Central memory CD8-positive, alpha-beta T cell (primary cell): Measurements from ENCODE around the gene ATN1.

Experiments
- ATAC-seq: fragments of 150-1000 bp; cut with Tn5 transposase; replicated peaks from 2 replicates; pipeline ENCODE4 v1.10.0; 2022; ENCODE audit warnings: mild to moderate bottlenecking, moderate FRiP score, moderate number of reproducible peaks; ENCODE audit not compliant: poor library complexity, severe bottlenecking; ENCODE audit errors: extremely low read depth
- DNase-seq, 2 donors: peaks; one replicate each; pipeline ENCODE4 v3.0.0; 2021; ENCODE audit warnings: low spot score in 2 of 2
- H3K27ac Mint-ChIP-seq: one replicate; pipeline ENCODE4 v1.8.0; 2022; ENCODE audit warnings: low read depth, mild to moderate bottlenecking, moderate library complexity, mixed read lengths
- H3K27me3 Mint-ChIP-seq: one replicate; pipeline ENCODE4 v1.8.0; 2022; ENCODE audit warnings: mixed read lengths
- H3K36me3 Mint-ChIP-seq: one replicate; pipeline ENCODE4 v1.8.0; 2022; ENCODE audit warnings: mild to moderate bottlenecking, moderate library complexity, mixed read lengths; ENCODE audit not compliant: insufficient read depth
- H3K4me1 Mint-ChIP-seq: one replicate; pipeline ENCODE4 v1.8.0; 2022; ENCODE audit warnings: mixed read lengths
- H3K4me3 Mint-ChIP-seq: one replicate; pipeline ENCODE4 v1.8.0; 2022; ENCODE audit warnings: mild to moderate bottlenecking, moderate library complexity, mixed read lengths
- H3K9me3 Mint-ChIP-seq: one replicate; pipeline ENCODE4 v1.8.0; 2022; ENCODE audit warnings: mixed read lengths

Gene ATN1

GRCh38 chr12:6923851-6924250, 3.9 kb upstream of the ATN1 start:
- no peaks in the 10 kb centered on the region for H3K9me3 Mint-ChIP-seq
- H3K27ac Mint-ChIP-seq = no peak overlapping the region
- H3K4me3 Mint-ChIP-seq = peak overlapping the region; percentile 58
- no peaks in the 10 kb centered on the region for H3K27me3 Mint-ChIP-seq
- peaks cover 28% of the 10 kb centered on the region for H3K4me1 Mint-ChIP-seq
- ATAC-seq (no peak), DNase-seq (no peak)
- peaks cover 30% of the 10 kb centered on the region for H3K36me3 Mint-ChIP-seq

- no peaks in the 10 kb centered on the region for H3K27me3 Mint-ChIP-seq
- DNase-seq = no peak
- peaks cover 41% of the 10 kb centered on the region for H3K4me1 Mint-ChIP-seq
- H3K4me3 Mint-ChIP-seq = peak overlapping the region; percentile 58
- peaks cover 21% of the 10 kb centered on the region for H3K36me3 Mint-ChIP-seq
- peak overlapping the region; percentile 12 for H3K27ac Mint-ChIP-seq
- no peak for ATAC-seq
- no peaks in the 10 kb centered on the region for H3K9me3 Mint-ChIP-seq
Measured at GRCh38 chr12:6925239-6925539, 2.6 kb upstream of the ATN1 start.

- no peak for DNase-seq
- Mint-ChIP-seq H3K27me3 (no peaks in the 10 kb centered on the region), H3K4me1 (peaks cover 45% of the 10 kb centered on the region)
Measured at GRCh38 chr12:6925540-6926279, 2.0 kb upstream of the ATN1 start.

GRCh38 chr12:6928022-6928702, 403 bp downstream of the ATN1 start:
- H3K4me1 Mint-ChIP-seq = peaks cover 54% of the 10 kb centered on the region
- DNase-seq = no peak
- no peaks in the 10 kb centered on the region for H3K9me3 Mint-ChIP-seq
- peaks cover 15% of the 10 kb centered on the region for H3K36me3 Mint-ChIP-seq
- H3K27me3 Mint-ChIP-seq = no peaks in the 10 kb centered on the region
- peak overlapping the region; percentile 83 for H3K4me3 Mint-ChIP-seq
- peak overlapping the region; percentile 90 for H3K27ac Mint-ChIP-seq
- peak; percentile 31 for ATAC-seq

More at GRCh38 chr12:6925540-6926279, 2.0 kb upstream of the ATN1 start:
- Mint-ChIP-seq H3K36me3 (peaks cover 21% of the 10 kb centered on the region), H3K27ac (peak overlapping the region; percentile 12), H3K4me3 (peak overlapping the region; percentile 83), H3K9me3 (no peaks in the 10 kb centered on the region)
- ATAC-seq = no peak

- peak overlapping the region; percentile 90 for H3K27ac Mint-ChIP-seq
- H3K9me3 Mint-ChIP-seq = no peaks in the 10 kb centered on the region
- peak overlapping the region; percentile 82 for H3K4me3 Mint-ChIP-seq
- H3K4me1 Mint-ChIP-seq = peaks cover 56% of the 10 kb centered on the region
- ATAC-seq (no peak), DNase-seq (no peak)
- H3K27me3 Mint-ChIP-seq = no peaks in the 10 kb centered on the region
- peaks cover 13% of the 10 kb centered on the region for H3K36me3 Mint-ChIP-seq
Measured at GRCh38 chr12:6928703-6929407, 1.1 kb downstream of the ATN1 start.

- no peak for DNase-seq
- peak overlapping the region; percentile 90 for H3K27ac Mint-ChIP-seq
- peaks cover 9% of the 10 kb centered on the region for H3K36me3 Mint-ChIP-seq
- ATAC-seq = no peak
- peak overlapping the region; percentile 82 for H3K4me3 Mint-ChIP-seq
- no peaks in the 10 kb centered on the region for H3K9me3 Mint-ChIP-seq
- H3K27me3 Mint-ChIP-seq = no peaks in the 10 kb centered on the region
- H3K4me1 Mint-ChIP-seq = peaks cover 54% of the 10 kb centered on the region
Measured at GRCh38 chr12:6929466-6930452, 2.0 kb downstream of the ATN1 start.

- ATAC-seq (no peak), DNase-seq (no peak)
- Mint-ChIP-seq H3K9me3 (no peaks in the 10 kb centered on the region), H3K4me3 (no peak overlapping the region), H3K36me3 (peaks cover 7% of the 10 kb centered on the region), H3K4me1 (peaks cover 59% of the 10 kb centered on the region), H3K27ac (no peak overlapping the region), H3K27me3 (no peaks in the 10 kb centered on the region)
Measured at GRCh38 chr12:6932766-6933165, 5.0 kb downstream of the ATN1 start.

GRCh38 chr12:6934110-6934509, 6.4 kb downstream of the ATN1 start:
- H3K27ac Mint-ChIP-seq = peak overlapping the region; percentile 26
- DNase-seq (no peak), ATAC-seq (no peak)
- H3K9me3 Mint-ChIP-seq = no peaks in the 10 kb centered on the region
- H3K4me1 Mint-ChIP-seq = peaks cover 60% of the 10 kb centered on the region
- H3K4me3 Mint-ChIP-seq = no peak overlapping the region
- no peaks in the 10 kb centered on the region for H3K27me3 Mint-ChIP-seq
- peaks cover 10% of the 10 kb centered on the region for H3K36me3 Mint-ChIP-seq

GRCh38 chr12:6935371-6936193, 7.8 kb downstream of the ATN1 start:
- Mint-ChIP-seq H3K4me1 (peaks cover 49% of the 10 kb centered on the region), H3K9me3 (no peaks in the 10 kb centered on the region), H3K27me3 (no peaks in the 10 kb centered on the region), H3K4me3 (peak overlapping the region; percentile 78), H3K36me3 (peaks cover 10% of the 10 kb centered on the region), H3K27ac (peak overlapping the region; percentile 86)
- DNase-seq (no peak), ATAC-seq (no peak)

GRCh38 chr12:6936194-6936635, 8.5 kb downstream of the ATN1 start:
- Mint-ChIP-seq H3K36me3 (peaks cover 10% of the 10 kb centered on the region), H3K27me3 (no peaks in the 10 kb centered on the region), H3K27ac (peak overlapping the region; percentile 86), H3K4me3 (peak overlapping the region; percentile 78), H3K9me3 (no peaks in the 10 kb centered on the region), H3K4me1 (peaks cover 49% of the 10 kb centered on the region)
- DNase-seq = no peak
- ATAC-seq = no peak

GRCh38 chr12:6936636-6937480, 9.1 kb downstream of the ATN1 start:
- Mint-ChIP-seq H3K4me3 (peak overlapping the region; percentile 78), H3K27ac (peak overlapping the region; percentile 86), H3K9me3 (no peaks in the 10 kb centered on the region), H3K4me1 (peaks cover 49% of the 10 kb centered on the region), H3K27me3 (no peaks in the 10 kb centered on the region), H3K36me3 (peaks cover 10% of the 10 kb centered on the region)
- DNase-seq = no peak
- ATAC-seq = peak; percentile 9
